Adipocyte (in vitro differentiated cells): ENCODE data around the gene PLCL2.

Experiments
- DNase-seq: peaks from one replicate; pipeline ENCODE4 v3.0.0-alpha.2; 2015; ENCODE audit warnings: low read depth
- H3K27me3 ChIP-seq: replicated peaks from 2 replicates; pipeline ENCODE4 v1.7.0; 2013; ENCODE audit warnings: mild to moderate bottlenecking, low read length, moderate library complexity; ENCODE audit not compliant: control insufficient read depth, insufficient read depth
- H3K36me3 ChIP-seq: 2 replicates; pipeline ENCODE4 v1.7.0; 2013; ENCODE audit warnings: low read length, mild to moderate bottlenecking, moderate library complexity; ENCODE audit not compliant: control insufficient read depth, insufficient read depth, severe bottlenecking
- H3K4me1 ChIP-seq: 2 replicates; pipeline ENCODE4 v1.7.0; 2013; ENCODE audit warnings: mild to moderate bottlenecking, low read length, moderate library complexity; ENCODE audit not compliant: control insufficient read depth, insufficient read depth
- H3K4me3 ChIP-seq: 2 replicates; pipeline ENCODE4 v1.7.0; 2013; ENCODE audit warnings: mild to moderate bottlenecking, low read length, moderate library complexity
- H3K9ac ChIP-seq: 2 replicates; pipeline ENCODE4 v1.7.0; 2013; ENCODE audit warnings: mild to moderate bottlenecking, low read length, moderate library complexity
- H3K9me3 ChIP-seq: 2 replicates; pipeline ENCODE4 v1.7.0; 2013; ENCODE audit warnings: mild to moderate bottlenecking, low read length, moderate library complexity; ENCODE audit not compliant: control insufficient read depth

Gene PLCL2

DNA sequence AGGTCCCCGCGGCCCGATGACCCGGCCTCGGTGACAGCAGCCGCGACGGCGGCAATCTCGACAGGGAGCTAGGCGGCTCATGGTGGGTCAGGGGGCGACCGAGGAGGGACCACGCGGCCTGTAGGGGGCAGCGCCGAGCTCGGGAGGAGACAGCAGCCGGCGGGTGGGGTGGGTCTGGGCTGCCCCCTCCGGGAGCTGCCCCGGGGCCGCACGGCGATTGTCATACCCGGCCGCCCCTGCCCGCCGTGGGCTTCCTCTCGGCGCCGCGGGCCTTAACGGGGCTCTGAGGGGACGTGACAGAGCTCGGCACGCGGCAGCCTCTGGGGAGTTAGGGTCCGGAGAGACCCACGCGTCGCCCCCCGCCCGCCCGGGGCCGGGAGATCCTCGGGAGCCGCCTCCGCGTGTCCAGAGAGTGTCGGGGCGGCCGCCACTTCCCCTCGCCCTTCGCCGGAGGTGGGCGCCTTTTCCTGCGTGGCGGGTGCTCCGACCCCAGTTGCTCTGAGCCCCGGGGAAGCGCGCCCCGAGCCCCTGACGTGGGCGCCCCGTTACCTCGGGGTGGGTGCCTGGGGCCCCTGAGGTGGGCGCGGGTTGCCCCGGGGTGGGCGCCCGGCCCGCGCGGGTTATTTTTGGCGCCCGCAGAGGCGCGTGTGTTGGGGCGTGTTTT is 539 bp upstream of the PLCL2 start:
- Histone ChIP-seq H3K9me3 (no peaks in the 10 kb centered on the region), H3K27me3 (no peaks in the 10 kb centered on the region), H3K36me3 (no peaks in the 10 kb centered on the region), H3K4me3 (peak overlapping the region; percentile 96), H3K9ac (peak overlapping the region; percentile 89), H3K4me1 (peaks cover 62% of the 10 kb centered on the region)
- DNase-seq, result peak; percentile 57

DNA sequence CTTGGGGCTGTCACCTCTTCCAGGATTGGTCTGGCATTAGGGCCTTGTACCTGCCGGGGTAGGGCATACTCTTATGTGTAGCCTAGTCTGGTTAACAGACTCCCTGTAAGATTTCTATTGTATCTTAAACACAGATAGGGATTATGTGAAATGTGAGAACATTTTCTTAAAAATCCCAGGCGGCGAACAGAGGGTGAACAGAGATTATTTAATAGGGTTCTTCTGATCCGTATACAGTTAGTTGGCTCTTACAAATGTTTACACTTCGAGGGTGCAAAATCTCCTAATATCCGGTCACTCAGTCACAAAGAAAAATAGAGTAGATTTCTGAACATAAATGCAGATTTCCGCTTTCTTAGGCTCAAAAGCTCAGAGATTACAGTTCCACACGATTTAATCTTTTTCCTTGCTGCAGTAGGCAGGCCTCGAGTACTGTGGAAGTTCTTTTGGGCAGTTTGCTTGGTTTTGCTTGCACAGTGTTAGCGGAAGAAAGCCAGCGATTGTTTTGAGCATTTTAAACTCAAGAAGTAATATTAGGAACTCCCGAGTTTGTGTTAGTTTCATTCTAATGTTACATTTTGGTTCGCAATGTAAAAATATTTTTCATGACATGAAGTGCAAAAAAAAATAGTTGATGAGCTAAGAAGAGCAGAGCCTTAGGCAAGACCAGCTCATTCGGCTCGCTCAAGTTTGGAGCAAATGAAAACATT is 993 bp downstream of the PLCL2 start:
- Histone ChIP-seq H3K9ac (peak overlapping the region; percentile 89), H3K9me3 (no peaks in the 10 kb centered on the region), H3K27me3 (no peaks in the 10 kb centered on the region), H3K36me3 (no peaks in the 10 kb centered on the region), H3K4me3 (peak overlapping the region; percentile 96), H3K4me1 (peaks cover 59% of the 10 kb centered on the region)
- peak; percentile 22 for DNase-seq

DNA sequence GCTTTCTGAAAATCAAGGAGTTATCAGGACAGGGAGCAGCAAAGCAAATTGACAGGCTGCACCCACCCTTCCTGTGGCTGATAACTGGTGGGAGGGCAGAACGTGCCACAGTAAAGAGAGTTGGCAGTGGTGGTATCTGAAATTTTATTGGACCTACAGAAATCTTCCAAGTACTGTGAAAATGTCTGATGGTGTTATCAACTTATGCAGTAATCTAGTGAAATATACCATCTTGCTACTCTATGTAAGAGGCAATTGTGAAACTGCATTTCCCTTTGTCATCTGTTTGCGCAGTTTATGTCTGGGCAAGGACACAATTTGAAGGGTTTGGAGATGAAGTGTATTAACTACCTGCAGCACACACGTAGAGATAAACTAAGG is 1.5 kb downstream of the PLCL2 start:
- no peaks in the 10 kb centered on the region for H3K9me3 ChIP-seq
- peak overlapping the region; percentile 96 for H3K4me3 ChIP-seq
- DNase-seq, result no peak
- H3K27me3 ChIP-seq, result no peaks in the 10 kb centered on the region
- H3K36me3 ChIP-seq, result no peaks in the 10 kb centered on the region
- H3K9ac ChIP-seq, result peak overlapping the region; percentile 89
- peaks cover 54% of the 10 kb centered on the region for H3K4me1 ChIP-seq

DNA sequence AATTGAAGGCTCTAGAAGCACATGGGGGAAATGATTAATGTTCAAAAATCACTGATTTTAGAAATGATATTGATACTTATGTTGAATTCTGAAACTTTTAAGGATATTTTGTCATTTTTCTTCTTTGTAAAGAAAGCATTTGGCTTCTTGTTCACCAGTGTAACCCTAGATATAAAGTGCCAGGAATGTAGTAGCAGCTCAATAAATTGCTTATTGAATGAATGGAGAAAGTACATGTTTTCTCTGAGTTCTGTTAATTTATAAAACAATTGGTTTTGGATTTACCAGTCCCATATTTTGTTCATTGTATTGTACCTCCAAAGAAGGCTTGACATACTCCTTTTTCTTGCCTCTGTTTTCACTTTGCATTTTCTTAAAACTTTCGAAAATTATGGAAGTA is 2.4 kb downstream of the PLCL2 start:
- DNase-seq, result no peak
- Histone ChIP-seq H3K4me1 (peaks cover 47% of the 10 kb centered on the region), H3K9ac (peak overlapping the region; percentile 89), H3K36me3 (no peaks in the 10 kb centered on the region), H3K27me3 (no peaks in the 10 kb centered on the region), H3K9me3 (no peaks in the 10 kb centered on the region), H3K4me3 (peak overlapping the region; percentile 96)

DNA sequence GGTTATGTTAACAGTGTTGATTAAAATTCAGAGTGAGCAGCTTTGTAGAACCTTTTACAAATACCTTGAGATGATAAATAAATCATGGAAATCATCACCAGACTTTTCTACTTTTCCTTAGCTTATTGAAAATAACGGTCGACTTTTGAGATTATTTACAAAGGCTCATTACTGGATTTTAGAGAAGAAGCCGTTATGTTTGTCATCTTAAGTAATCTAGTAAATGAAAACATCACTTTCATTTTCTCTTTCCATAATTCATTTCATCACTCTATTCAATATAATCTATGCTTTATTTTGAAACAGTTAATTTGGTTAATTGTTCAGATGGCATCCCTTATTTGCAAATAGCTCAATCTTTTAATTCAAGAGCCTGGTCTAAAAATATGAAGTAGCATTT is 3.6 kb downstream of the PLCL2 start:
- Histone ChIP-seq H3K4me3 (peak overlapping the region; percentile 96), H3K36me3 (no peaks in the 10 kb centered on the region), H3K27me3 (no peaks in the 10 kb centered on the region), H3K9ac (peak overlapping the region; percentile 89), H3K9me3 (no peaks in the 10 kb centered on the region), H3K4me1 (peaks cover 35% of the 10 kb centered on the region)
- no peak for DNase-seq

DNA sequence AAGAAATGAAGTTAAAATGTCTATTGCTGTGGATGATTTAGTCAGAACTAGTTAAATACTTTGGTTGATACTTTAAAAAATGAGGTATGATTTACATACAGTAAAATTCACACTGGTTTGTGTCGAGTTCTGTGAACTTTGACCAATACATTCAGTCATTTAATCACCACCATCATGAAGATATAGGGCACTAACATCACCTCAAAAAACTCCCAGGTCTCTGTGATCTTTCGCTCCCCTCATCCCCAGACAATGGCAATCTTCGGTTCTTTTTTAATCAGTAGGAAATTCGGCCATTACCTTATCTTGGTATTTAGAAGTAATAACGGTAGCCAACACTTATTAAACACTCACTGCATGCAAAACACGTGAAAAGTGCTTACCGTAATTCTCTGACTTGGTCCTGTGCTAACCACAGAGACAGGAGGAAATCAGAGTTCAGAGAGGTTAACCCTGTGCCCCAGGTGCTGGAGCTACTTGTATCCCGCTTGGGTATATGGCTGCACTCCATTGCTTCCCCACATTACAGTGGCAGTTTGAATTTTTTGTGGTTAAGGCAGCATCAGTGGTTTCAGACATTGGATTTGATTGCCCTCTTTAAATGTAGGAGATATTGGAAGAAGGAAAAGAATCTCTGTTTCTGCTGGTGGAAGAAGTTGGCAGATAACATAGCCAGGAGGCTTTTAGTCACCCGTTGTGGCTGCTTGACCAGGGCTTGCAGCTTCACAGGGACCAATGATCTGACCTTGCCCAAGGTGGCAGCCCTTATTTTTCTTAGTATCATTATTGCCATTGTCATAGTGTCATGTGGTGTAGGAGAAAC is 4.2 kb downstream of the PLCL2 start:
- Histone ChIP-seq H3K9me3 (no peaks in the 10 kb centered on the region), H3K27me3 (no peaks in the 10 kb centered on the region), H3K4me1 (peaks cover 29% of the 10 kb centered on the region), H3K9ac (peak overlapping the region; percentile 89), H3K36me3 (no peaks in the 10 kb centered on the region), H3K4me3 (peak overlapping the region; percentile 96)
- DNase-seq, result no peak

DNA sequence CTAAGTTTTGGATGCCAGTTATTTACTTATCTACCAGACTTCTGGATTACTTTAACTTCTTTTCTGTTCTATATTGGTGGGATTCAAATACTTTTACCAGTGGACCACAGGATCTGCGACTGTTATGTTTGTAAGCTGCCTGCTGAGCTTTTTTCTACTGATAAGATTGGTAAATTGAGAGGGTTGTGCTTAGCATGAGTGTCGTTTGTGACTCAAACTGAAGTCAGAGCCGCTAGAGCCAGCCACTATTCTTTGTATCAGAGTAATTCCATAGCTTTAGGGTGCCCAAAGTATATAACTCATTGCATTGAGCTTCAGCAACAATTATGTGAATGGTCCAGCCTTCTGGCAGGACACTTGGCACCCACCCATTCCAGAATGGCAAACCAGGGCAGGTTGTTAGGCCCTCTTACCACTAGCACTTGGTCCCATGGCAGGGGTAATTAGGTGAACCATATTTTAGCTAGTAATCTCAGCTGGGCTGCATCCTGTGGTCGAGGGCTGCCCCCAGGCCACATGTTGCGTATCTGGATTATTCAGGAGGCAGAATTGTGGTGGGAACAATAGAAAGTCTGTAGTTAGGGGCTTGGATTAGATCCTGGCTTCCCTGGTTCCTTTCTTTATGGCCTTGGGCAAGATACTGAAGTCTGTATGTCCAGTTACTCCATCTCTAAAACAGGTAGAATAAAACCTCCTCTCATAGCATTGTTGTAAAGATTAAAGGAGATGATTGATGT is 6.0 kb downstream of the PLCL2 start:
- no peaks in the 10 kb centered on the region for H3K36me3 ChIP-seq
- no peak overlapping the region for H3K4me3 ChIP-seq
- no peaks in the 10 kb centered on the region for H3K9me3 ChIP-seq
- H3K9ac ChIP-seq, result no peak overlapping the region
- no peak for DNase-seq
- H3K4me1 ChIP-seq, result peaks cover 29% of the 10 kb centered on the region
- no peaks in the 10 kb centered on the region for H3K27me3 ChIP-seq

DNA sequence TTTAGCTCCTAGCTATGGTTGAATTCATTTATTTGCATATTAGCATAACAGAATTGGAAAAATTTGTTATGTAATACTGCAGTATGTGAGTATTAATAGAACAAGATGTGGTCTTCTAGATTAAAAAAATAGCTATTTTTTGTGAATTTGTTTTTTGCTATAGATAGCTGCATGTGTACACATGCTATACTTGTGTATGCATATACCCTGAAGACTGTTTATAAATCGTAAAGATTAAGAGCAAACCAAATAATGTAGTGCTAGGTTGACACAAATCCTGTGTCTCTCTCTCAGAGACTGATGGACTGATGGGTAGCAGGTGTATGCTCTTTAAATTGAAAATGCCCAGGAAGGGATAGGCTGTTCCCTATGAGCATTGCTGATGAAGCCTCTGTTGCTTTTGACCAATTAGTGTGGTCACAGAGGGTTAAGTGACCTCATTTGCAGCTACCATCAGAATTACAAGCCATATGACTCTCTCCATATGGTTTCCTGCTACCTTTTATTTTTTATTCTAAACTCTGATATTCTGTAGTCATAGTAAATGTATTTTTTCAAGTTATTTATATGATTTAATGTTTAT is 9.0 kb downstream of the PLCL2 start:
- DNase-seq, result no peak
- Histone ChIP-seq H3K27me3 (no peaks in the 10 kb centered on the region), H3K9me3 (no peaks in the 10 kb centered on the region), H3K9ac (no peak overlapping the region), H3K36me3 (no peaks in the 10 kb centered on the region), H3K4me1 (peaks cover 21% of the 10 kb centered on the region), H3K4me3 (no peak overlapping the region)

DNA sequence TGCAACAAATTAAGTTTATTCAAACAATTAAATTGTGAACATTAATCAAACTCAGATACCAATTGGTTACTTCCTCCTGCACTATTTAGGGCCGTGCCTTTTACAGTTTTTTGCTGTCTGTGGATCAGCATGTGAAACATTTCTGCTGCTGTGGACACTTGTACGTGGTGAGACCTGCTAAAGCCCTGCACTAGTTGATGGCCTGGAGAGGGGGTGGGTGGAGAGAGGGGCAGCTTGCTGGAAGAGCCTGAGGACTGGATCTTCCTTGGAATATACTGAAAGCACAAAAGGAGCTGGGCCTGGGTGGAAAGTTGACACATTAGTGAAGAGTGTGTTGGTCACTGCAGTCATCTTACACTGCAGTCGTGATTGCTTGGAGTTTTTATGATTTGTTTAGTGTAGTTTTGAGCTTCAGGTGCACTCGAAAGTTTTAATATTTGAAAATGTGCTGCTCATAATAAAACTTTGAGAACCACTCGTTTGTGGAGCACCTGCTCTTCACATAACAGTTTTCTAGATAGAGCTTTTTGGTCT is 11.4 kb downstream of the PLCL2 start:
- Histone ChIP-seq H3K4me1 (peaks cover 14% of the 10 kb centered on the region), H3K36me3 (no peaks in the 10 kb centered on the region), H3K9ac (no peak overlapping the region), H3K9me3 (no peaks in the 10 kb centered on the region), H3K4me3 (no peak overlapping the region), H3K27me3 (no peaks in the 10 kb centered on the region)
- DNase-seq, result no peak

DNA sequence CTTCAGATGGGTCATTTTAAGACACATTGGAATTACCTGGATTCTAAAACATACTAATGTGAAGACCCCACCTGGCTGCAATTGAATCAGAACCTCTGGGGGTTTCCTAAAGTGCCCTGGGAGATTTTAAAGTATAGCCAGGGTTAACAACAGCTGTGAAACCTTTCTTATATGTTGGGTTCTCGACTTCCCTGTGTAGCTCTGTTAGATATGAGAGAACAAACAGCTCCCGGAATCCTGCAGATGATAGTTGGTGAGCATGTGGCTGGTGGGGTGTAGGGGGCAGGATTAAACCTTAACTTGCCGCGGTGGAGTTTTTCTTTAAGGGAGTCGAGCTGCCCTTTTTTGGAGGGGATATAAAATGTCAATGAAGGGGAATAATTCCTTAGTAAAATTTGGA is 12.1 kb downstream of the PLCL2 start:
- DNase-seq, result no peak
- H3K4me1 ChIP-seq, result peaks cover 14% of the 10 kb centered on the region
- H3K9me3 ChIP-seq, result no peaks in the 10 kb centered on the region
- H3K27me3 ChIP-seq, result no peaks in the 10 kb centered on the region
- H3K4me3 ChIP-seq, result no peak overlapping the region
- no peaks in the 10 kb centered on the region for H3K36me3 ChIP-seq
- H3K9ac ChIP-seq, result no peak overlapping the region
